Midbrain (tissue), 1 donor: ENCODE results near the gene CAMKV.
"Not testable (repeated sequence)": the region's sequence is repeated elsewhere in the genome, so short reads cannot be mapped to it uniquely, and the experiment has no call there.

Experiments
- DNase-seq: peaks from one replicate; lab custom pipeline; 2025; lab: John Stamatoyannopoulos, UW

CAMKV gene

DNA sequence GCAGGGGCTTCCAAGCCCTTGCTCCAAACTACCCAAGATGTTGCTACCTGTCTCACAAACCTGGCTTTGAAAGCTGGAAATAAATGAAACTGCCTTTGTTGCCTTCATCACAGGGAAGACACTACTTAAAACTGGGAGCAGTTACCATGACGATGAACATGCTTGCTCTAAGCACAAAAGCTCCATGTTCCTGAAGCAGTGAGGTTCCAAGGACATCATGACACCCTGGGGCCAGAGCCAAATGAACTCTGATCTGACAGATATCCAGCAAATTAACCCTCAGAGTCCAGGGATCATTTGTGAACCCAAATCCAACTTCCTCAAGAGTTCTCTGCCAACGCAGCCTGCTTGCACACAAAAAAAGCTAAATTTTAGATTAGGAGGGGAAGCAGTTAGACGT, 24.0 kb downstream of the CAMKV start:
- no peak for DNase-seq

DNA sequence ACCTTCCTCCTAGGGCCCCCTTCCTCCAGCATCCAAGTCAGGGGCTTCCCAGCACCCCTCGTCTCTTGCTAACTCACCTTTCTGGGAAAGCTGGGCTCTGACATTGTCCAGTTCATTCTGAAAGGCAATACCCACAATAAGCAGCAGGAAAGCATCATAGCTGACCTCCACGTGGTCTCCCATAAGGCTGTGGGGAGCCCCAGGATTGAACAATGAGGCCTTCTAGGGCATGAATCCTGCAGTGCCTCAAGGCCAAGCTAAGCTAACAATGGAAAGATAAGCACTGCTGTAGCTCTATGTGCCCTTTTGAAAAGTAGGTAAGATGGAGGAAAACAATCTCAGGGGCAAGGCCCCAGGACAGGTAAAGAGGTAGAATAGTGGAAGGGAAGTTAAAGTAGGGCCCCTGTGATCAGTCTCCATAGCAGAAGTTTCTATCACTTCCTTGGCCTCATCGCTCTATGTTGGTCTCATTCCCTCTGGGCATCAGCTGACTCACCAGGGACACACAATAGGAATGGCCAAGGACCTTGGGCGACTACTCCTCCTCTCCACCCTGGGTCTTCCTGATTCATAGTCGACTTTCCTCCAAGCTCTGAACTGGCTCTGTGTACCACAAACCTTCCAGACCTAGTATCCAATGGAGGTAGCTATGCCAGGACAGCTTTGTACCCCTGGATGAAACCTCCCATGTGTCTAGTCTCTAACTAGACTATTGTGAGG, 25.1 kb downstream of the CAMKV start:
- no peak for DNase-seq

DNA sequence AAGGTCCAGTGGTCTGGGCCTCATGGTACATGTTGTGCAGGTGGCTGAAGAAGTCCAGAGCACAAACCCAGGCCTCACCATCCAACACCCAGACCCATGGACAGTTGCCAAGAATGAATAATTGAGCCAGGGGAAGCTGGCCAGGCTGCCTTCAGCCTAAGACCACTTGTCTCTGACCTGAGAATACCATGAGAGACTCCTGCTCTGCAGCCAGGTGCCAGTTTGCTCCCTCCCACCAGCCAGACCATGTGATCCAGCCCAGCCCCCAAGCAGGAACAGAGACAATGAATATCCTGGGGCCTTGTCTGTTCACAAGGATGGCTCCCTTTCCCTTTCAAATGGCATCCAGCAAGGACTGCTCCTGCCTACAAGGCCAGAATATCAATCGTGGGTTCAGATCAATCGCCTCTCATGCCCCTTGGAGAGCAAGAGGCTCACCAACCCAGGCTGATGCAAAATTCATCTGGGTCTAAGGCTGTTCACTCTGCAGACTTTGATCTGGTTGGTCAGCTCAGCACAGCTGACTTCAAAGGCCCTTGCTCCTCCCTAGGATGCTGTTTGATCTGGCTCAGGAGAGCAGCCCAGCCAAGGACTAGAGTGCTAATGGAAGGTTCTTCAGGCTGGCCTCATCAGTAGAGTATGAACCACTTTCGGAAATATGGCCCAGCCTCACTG, 26.7 kb downstream of the CAMKV start:
- no peak for DNase-seq

- DNase-seq, result no peak
Measured at GRCh38 chr3:49841806-49842205, 27.9 kb downstream of the CAMKV start.

GRCh38 chr3:49841126-49841696, 28.5 kb downstream of the CAMKV start:
- DNase-seq, result no peak

- DNase-seq, result no peak
Measured at GRCh38 chr3:49840388-49840787, 29.3 kb downstream of the CAMKV start.

DNA sequence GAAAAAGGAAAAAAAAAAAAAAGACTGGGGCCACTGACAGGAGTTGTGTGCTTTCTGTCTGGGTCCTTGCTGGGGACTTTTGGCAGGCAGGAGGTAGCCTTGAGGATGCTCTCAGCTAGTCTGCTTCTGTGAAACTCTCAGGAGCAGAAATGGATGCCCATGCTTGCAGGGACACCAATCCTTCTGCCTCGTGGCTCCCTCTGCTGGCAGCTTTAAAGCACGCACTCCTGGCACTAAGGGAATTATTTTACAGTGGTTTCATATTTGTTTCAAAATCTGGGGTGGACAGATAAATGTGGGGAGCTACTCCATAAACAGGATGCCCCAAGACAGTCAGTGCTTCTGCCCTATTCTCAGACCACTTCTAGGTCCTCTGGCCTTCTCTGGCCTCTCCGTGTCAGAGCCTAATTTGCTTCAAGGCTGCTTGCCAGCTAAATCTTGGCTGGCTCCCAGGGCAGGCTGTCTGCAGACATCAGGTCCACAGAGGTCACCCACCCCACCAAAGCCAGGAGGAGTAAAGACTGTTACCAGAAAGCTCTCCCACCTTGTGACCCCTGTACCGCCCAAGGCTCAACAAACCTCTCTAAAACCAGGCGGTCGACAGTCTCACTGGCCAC, 30.4 kb downstream of the CAMKV start:
- peak; percentile 86 for DNase-seq

DNA sequence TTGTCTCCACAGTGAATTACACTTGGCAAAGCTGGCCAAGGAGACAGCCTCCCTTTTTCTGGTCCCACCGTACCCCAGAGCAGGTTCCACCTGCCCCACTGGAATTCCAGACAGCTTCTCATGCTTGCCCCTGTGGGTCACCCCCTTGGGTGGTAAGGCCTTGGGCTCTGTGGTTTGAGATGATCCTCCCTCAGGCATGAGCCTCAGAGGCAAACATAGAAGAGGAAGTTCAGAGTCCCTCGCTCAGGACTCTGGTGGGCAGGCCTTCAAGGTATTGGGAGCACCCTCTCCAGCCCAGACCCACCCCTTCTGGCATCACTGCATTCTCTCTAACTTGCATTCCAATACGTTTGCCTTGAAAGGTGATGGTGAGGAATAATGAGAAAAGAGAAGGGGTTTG, 38.4 kb downstream of the CAMKV start:
- DNase-seq, result no peak

- peak; percentile 21 for DNase-seq
Measured at GRCh38 chr3:49826016-49826415, 43.7 kb downstream of the CAMKV start.

DNA sequence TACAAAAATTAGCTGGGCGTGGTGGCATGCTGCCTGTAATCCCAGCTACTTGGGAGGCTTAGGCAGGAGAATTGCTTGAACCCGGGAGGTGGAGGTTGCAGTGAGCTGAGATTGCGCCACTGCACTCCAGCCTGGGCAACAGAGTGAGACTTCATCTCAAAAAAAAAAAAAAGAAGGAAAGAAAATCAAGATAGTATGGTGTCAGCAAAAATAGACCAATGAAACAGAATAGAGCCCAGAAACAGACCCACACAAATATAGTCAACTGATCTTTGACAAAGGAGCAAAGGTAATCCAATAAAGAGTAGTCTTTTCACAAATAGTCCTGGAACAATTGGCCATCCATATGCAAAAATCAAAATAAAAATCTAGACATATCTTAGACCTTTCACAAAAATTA, 46.6 kb downstream of the CAMKV start:
- not testable (repeated sequence) for DNase-seq

DNA sequence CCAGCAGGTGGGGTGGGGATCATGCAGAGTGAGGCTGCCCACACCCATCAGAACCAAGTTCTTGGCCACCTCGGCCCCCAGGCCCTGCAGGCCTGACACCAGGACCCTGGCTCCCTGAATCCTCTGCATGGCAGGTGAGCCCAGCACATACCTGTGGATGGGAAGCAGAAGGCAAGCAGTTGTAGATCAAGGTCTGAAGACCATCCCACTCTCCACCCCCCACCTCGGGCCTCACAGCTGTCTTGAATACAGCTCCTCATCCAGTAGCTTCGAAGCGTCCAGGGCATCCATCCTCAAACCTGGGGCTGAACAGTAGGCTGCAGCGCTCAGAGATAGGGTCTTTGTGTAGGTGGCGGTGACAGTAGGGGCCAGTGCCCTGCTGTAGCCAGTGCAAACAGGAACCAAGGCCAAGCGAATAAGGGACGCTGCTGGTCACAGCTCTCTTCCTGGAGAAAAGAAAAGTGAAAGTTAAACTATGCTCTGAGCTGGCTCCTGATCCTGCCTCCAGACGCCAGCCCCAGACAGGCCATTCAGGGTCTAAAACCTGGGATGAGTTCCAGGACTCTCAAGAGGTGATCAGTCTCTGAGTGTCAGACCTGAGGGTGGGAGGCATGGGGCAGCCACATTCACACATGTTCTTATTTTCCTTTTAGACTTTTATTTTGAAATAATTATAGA, 56.1 kb downstream of the CAMKV start, which contains the start of gene UBA7:
UBA7 (minus strand) TSS at position 457 of the 678 bp plus-strand sequence; CDS start at position 291, 166 bp downstream.
- DNase-seq, result peak; percentile 61

- no peak for DNase-seq
Measured at GRCh38 chr3:49812916-49813496, 56.7 kb downstream of the CAMKV start.
